ENCODE results near the gene KIF21B.

KIF21B gene

DNA sequence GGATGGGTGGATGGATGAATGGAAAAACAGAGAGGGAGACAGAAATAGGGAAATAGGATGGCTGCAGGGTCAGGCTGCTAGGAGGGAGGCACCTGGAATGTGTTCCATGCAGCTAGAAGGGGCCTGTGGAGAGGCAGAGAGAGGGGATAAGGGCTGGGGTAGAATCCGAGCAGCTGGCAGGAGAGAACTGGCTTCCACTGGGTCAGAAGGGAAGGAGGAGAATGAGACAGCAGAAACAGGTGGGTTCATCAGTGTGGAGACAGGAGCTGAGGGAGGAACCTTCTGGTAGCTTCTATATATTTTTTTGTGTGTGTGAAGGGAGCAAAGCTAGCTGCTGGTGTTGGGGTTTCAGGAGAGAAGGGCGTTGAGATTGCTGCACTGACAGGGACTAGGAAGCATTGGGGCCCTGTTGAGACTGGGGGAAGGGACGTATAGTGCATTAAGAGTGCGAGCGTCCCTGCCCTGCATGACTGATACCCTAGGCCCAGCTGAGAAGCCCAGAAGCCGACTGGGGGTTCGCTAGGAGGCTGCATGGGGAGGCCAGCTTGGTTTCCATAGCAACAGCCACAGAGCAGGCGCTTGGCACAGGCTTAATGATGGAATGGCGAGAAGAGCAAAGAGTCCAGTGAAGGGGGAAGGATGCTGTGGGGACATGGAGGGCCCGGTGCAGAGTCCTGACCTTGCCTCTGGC lies 14.8 kb upstream of the KIF21B start:
- TF ChIP-seq, protein P1, sequence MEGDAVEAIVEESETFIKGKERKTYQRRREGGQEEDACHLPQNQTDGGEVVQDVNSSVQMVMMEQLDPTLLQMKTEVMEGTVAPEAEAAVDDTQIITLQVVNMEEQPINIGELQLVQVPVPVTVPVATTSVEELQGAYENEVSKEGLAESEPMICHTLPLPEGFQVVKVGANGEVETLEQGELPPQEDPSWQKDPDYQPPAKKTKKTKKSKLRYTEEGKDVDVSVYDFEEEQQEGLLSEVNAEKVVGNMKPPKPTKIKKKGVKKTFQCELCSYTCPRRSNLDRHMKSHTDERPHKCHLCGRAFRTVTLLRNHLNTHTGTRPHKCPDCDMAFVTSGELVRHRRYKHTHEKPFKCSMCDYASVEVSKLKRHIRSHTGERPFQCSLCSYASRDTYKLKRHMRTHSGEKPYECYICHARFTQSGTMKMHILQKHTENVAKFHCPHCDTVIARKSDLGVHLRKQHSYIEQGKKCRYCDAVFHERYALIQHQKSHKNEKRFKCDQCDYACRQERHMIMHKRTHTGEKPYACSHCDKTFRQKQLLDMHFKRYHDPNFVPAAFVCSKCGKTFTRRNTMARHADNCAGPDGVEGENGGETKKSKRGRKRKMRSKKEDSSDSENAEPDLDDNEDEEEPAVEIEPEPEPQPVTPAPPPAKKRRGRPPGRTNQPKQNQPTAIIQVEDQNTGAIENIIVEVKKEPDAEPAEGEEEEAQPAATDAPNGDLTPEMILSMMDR (IDR thresholded peaks at IDR 0.05; ENCODE audit: low read depth, low read length, missing control alignments), result no peak
- Histone ChIP-seq H3K27me3 (replicated peaks) (peaks cover 10% of the 10 kb centered on the region), H3K4me3 (ENCODE audit: low read depth, low read length) (no peak overlapping the region), H3K27ac (no peak overlapping the region), H3K36me3 (replicated peaks) (no peaks in the 10 kb centered on the region)
- in situ Hi-C loops (cut with HindIII; ENCODE audit: low pct_ligation_motif_present, low sequenced_read_pairs), result no loop called here
- no peak for DNase-seq

DNA sequence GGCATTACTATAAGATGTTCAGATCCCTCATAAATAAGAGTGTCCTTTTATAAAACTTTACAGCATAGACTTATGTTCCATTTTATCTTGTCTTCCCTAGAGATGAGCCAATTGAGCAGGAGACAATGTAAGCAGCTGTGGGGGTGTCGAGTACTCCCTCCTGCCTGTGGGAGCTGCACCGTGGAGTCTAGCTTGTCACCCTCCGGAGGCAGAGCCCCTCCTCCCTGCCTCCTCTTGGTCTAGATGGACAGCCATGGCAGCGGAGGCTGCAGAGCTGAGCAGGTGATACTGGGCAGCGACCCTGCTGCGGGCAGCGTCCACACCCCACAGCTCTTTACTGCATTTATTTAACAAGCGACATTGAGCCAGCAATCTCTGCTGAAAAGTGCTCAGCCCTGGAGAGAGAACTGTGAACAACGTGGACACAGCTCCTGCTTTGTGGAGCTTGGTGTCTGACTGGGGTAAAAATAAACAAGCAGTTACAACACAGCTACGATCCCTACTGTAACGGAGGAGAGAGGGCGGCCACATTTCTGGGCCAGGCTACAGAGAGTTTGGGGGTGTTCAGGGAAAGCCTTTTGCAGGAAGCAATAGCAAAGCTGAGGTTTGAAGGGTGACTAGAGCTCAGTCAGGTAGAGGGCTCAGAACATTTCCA lies 12.8 kb upstream of the KIF21B start:
- DNase-seq, result no peak
- H3K27me3 ChIP-seq (replicated peaks), result peaks cover 10% of the 10 kb centered on the region
- TF ChIP-seq, protein P1 (IDR thresholded peaks at IDR 0.05; ENCODE audit: low read depth, low read length, missing control alignments), result no peak
- in situ Hi-C loops (cut with HindIII; ENCODE audit: low pct_ligation_motif_present, low sequenced_read_pairs), result no loop called here
- H3K4me3 ChIP-seq (ENCODE audit: low read depth, low read length), result no peak overlapping the region
- no peak overlapping the region for H3K27ac ChIP-seq
- no peaks in the 10 kb centered on the region for H3K36me3 ChIP-seq (replicated peaks)

DNA sequence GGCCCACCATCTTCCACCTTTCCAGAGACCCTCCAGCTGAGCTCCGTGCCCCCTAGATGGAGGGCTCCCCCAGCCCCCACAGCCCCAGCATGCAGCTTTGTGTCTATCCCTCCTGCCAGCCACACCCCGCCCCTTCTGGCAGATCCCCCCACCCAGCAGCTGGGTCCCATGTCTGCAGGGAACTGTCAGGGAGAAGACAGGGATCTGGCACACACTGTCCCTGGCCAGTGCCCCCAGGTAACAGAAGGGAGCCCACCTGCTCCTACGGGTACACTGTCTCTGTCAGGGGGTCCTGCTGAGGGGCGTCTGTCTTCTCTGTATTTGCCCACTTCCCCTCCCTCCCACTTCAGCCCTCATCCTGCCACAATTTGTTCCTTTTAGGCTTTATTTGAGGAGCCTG lies 11.2 kb upstream of the KIF21B start:
- Histone ChIP-seq H3K27ac (no peak overlapping the region), H3K27me3 (replicated peaks) (peaks cover 9% of the 10 kb centered on the region), H3K36me3 (replicated peaks) (no peaks in the 10 kb centered on the region), H3K4me3 (ENCODE audit: low read depth, low read length) (no peak overlapping the region)
- TF ChIP-seq, protein P1 (IDR thresholded peaks at IDR 0.05; ENCODE audit: low read depth, low read length, missing control alignments), result no peak
- no peak for DNase-seq
- in situ Hi-C loops (cut with HindIII; ENCODE audit: low pct_ligation_motif_present, low sequenced_read_pairs), result no loop called here

DNA sequence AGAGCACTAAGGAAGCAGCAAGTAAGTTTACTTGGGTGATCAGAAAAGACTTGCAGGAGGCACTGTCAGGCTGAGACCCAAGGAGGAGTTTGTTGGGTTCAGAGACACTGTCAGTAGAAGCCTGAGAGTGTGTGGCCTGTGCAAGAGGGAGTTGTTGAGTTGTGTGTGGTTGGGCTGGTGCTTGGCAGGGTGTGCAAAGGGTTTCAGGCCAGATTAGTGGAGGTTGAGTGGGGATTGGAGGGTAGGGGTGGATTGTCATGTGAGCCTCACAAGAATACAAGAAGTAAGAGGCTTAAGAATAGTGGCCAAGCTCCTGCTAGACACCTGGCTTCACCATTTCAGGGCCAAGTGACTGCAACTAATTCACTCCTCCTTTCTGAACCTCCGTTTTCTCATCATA lies 8.9 kb upstream of the KIF21B start:
- in situ Hi-C loops (cut with HindIII; ENCODE audit: low pct_ligation_motif_present, low sequenced_read_pairs), result no loop called here
- TF ChIP-seq, protein P1 (IDR thresholded peaks at IDR 0.05; ENCODE audit: low read depth, low read length, missing control alignments), result no peak

DNA sequence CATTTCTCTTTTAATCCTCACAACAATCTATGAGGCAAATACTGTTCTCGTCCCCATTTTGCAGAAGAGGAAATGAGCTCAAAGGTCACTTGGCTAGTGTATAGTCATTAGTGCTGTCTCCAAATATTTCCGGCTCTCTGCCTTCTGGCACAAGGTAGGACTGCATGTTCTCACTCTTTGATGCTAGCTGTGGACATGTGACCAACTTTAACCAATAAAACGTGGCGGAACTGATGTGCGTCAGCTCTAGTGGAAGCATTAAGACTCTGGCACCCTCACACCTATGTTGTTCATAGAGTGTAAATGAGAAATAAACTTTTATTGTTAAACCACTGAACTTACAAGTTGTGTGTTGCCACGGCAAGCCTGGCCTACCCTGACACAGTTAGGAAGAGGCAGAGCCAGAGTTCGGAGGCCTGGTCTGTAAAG lies 5.0 kb upstream of the KIF21B start:
- TF ChIP-seq, protein P1 (IDR thresholded peaks at IDR 0.05; ENCODE audit: low read depth, low read length, missing control alignments), result no peak
- Histone ChIP-seq H3K4me3 (ENCODE audit: low read depth, low read length) (no peak overlapping the region), H3K27ac (no peak overlapping the region), H3K36me3 (replicated peaks) (no peaks in the 10 kb centered on the region), H3K27me3 (replicated peaks) (no peaks in the 10 kb centered on the region)
- no peak for DNase-seq
- in situ Hi-C loops (cut with HindIII; ENCODE audit: low pct_ligation_motif_present, low sequenced_read_pairs), result no loop called here

More for the DNA sequence above, 8.9 kb upstream of the KIF21B start:
- no peak overlapping the region for H3K4me3 ChIP-seq (ENCODE audit: low read depth, low read length)
- no peaks in the 10 kb centered on the region for H3K36me3 ChIP-seq (replicated peaks)
- no peak for DNase-seq
- no peak overlapping the region for H3K27ac ChIP-seq
- H3K27me3 ChIP-seq (replicated peaks), result peaks cover 7% of the 10 kb centered on the region
